Activated CD4-positive, alpha-beta T cell treated with anti-CD3 and anti-CD28 coated beads, Interleukin-2, amount 50 U/mL, for 16 hours (primary cell): ENCODE results near the gene FAM3B.

ENCODE experiments used
- DNase-seq: peaks from one replicate; pipeline ENCODE4 v3.0.0-alpha.2; 2020

The FAM3B gene

GRCh38 chr21:41399246-41399800 is 82.7 kb downstream of the FAM3B start:
- DNase-seq = no peak

GRCh38 chr21:41402231-41402630 is 85.6 kb downstream of the FAM3B start:
- DNase-seq = no peak

GRCh38 chr21:41402796-41403195 is 86.2 kb downstream of the FAM3B start:
- no peak for DNase-seq

DNA sequence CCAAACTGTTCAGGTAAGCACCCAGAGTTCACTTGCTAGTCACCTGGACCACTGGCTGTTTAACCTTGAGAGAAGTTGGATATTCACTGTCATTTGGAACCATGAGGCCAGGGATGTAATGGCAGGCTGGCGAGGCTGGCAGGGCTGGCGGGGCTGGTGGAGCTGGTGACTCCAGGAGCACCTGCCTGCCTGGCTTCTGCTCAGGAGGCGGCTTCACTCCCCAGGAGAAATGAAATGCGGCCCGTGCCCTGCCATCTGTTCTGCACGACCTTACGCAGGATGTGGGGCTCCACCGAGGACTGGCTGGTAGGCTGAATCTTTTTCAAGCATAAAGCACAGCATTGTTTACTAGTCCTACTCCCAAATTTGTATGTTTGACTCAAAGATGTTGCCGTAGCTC is 86.7 kb downstream of the FAM3B start:
- DNase-seq = no peak

DNA sequence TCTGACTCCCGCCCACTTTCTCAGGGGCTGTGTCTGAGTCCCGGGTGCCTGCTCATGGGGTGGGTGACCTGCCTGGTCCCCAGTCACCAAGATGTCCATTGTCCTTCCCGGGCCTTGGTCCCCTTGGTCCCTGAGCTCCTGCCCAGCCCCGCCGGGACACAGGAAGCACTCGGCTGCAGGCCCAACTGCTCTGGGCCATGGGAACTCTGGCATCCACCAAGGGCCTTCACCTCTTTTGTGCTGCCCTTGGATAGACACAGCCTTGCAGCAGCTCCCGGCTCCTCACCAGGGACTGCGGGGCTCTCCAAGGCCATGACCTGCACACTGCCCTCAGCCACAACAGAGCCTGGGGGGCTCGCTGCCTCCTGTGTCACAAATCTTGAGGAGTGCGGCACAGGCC is 87.4 kb downstream of the FAM3B start:
- DNase-seq = no peak

GRCh38 chr21:41405321-41405720 is 88.7 kb downstream of the FAM3B start:
- DNase-seq = no peak

DNA sequence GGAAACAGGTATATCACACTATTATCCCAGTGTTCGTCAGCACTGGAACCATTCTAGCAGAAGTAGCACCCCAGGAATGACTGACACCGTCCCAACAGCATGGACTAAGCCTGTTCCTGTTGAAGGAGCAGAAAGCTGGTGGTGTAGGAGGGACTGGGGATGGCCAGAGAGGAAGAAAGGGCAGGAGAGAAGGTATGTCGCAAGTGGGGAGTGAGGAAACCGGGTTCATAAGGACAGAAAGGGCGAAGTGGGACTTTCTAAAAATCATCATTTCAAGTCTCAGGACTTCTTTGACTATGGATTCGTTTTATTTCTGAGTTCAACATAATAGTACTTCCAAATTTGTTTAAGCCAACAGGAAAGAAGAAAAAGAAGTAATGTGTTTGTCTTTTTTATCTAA is 89.7 kb downstream of the FAM3B start:
- DNase-seq = no peak
